Endothelial cell of umbilical vein (primary cell): ENCODE results near the gene RNF19B. TPM values are rescaled to one million over a fixed set of nuclear protein-coding genes. Genes with fewer than 3 reads are reported as not detected.

ENCODE experiments used
- BruUV-seq: library from RNA; stranded (reverse); fragments of 400-500 nt; replicated peaks from 2 replicates; lab custom pipeline; 2021; lab: Mats Ljungman, UMichigan
- CTCF ChIA-PET: fragments of 300-600, 350-600 bp; sonication (Branson Sonifier 250); formaldehyde crosslinking; loops from one replicate; lab custom pipeline; 2021; ENCODE audit warnings: antibody characterized with exemption, inconsistent platforms; lab: Charles Lee
- POLR2A ChIA-PET: fragments of 300-600, 350-600 bp; sonication (Branson Sonifier 250); formaldehyde crosslinking; loops from one replicate; lab custom pipeline; 2021; ENCODE audit warnings: antibody characterized with exemption, inconsistent platforms; lab: Charles Lee
- DNase-seq: peaks from one replicate; pipeline ENCODE4 v3.0.0-alpha.2; 2011; ENCODE audit warnings: low read depth, low spot score
- FAIRE-seq: peaks from 2 replicates; lab custom pipeline; 2011; peaks lifted over from hg19 to GRCh38; lab: Jason Lieb, UNC
- H2AFZ ChIP-seq: 2 replicates; pipeline ENCODE4 v1.6.0; 2012; ENCODE audit warnings: low read depth, low read length, control low read depth, inconsistent platforms
- H3K27ac ChIP-seq: 2 replicates; pipeline ENCODE4 v1.5.1; 2011; ENCODE audit warnings: low read depth, mild to moderate bottlenecking, control low read depth, low read length, moderate library complexity; ENCODE audit not compliant: insufficient read depth
- H3K27me3 ChIP-seq, 2 experiments: 2 replicates each; pipeline versions ENCODE4 v1.6.0 to v1.6.1; 2011; ENCODE audit warnings: low read length in 2 of 2, mixed read lengths in 1 of 2; ENCODE audit not compliant: control insufficient read depth in 2 of 2, insufficient read depth in 2 of 2
- H3K36me3 ChIP-seq, 2 experiments: 2 replicates in 1 of 2; 3 replicates in 1 of 2; pipeline ENCODE4 v1.5.1; 2011; ENCODE audit warnings: low read length in 2 of 2, mild to moderate bottlenecking in 1 of 2, moderate library complexity in 1 of 2; ENCODE audit not compliant: control insufficient read depth in 2 of 2, insufficient read depth in 2 of 2; ENCODE audit errors: extremely low read depth in 1 of 2
- H3K4me1 ChIP-seq: 3 replicates; pipeline ENCODE4 v1.5.1; 2011; ENCODE audit warnings: mild to moderate bottlenecking, low read length; ENCODE audit not compliant: control insufficient read depth, insufficient read depth; ENCODE audit errors: extremely low read depth
- H3K4me2 ChIP-seq: 2 replicates; pipeline ENCODE4 v1.6.1; 2011; ENCODE audit warnings: low read length, control low read depth, mixed read lengths; ENCODE audit not compliant: insufficient read depth
- H3K4me3 ChIP-seq, 3 experiments: fragments of 200-600 bp in 1 of 3; sonication (generic), shearing (Covaris generic) in 1 of 3; replicated peaks in 1 of 3; 2 replicates each; pipeline ENCODE4 v1.5.1; 2011 to 2016; ENCODE audit warnings: control low read depth in 3 of 3, low read length in 3 of 3, mild to moderate bottlenecking in 2 of 3, inconsistent platforms in 1 of 3, low read depth in 1 of 3, moderate library complexity in 1 of 3; ENCODE audit not compliant: insufficient read depth in 1 of 3
- H3K79me2 ChIP-seq: 2 replicates; pipeline ENCODE4 v1.6.0; 2012; ENCODE audit warnings: low read length, inconsistent platforms; ENCODE audit not compliant: control insufficient read depth, insufficient read depth
- H3K9ac ChIP-seq: replicated peaks from 2 replicates; pipeline ENCODE3; 2011; ENCODE audit warnings: low read length, control low read depth; ENCODE audit not compliant: insufficient read depth; ENCODE audit errors: extremely low read depth
- H3K9me1 ChIP-seq: replicated peaks from 3 replicates; pipeline ENCODE4 v1.6.0; 2011; ENCODE audit warnings: mild to moderate bottlenecking, low read length; ENCODE audit not compliant: control insufficient read depth, insufficient read depth; ENCODE audit errors: extremely low read depth
- H3K9me3 ChIP-seq: replicated peaks from 2 replicates; pipeline ENCODE4 v1.5.1; 2012; ENCODE audit warnings: low read length, inconsistent platforms; ENCODE audit not compliant: control insufficient read depth, insufficient read depth
- H4K20me1 ChIP-seq: replicated peaks from 2 replicates; pipeline ENCODE3; 2011; ENCODE audit warnings: mild to moderate bottlenecking, low read length; ENCODE audit not compliant: control insufficient read depth, insufficient read depth; ENCODE audit errors: extremely low read depth
- EZH2 ChIP-seq: IDR thresholded peaks from 2 replicates; pipeline ENCODE4 v1.6.1; 2012; ENCODE audit warnings: borderline replicate concordance, low read depth, mild to moderate bottlenecking, moderate library complexity, low read length, inconsistent platforms; ENCODE audit not compliant: severe bottlenecking
- FOS ChIP-seq: IDR thresholded peaks from 2 replicates; pipeline ENCODE4 v1.6.1; 2011; ENCODE audit warnings: mild to moderate bottlenecking, low read length, moderate library complexity, borderline replicate concordance; ENCODE audit not compliant: insufficient read depth
- GATA2 ChIP-seq: IDR thresholded peaks from 2 replicates; pipeline ENCODE4 v1.7.0; 2011; ENCODE audit warnings: low read depth, mild to moderate bottlenecking, moderate library complexity, mixed read lengths, low read length; ENCODE audit not compliant: insufficient read length, insufficient read depth
- JUN ChIP-seq: IDR thresholded peaks from 2 replicates; pipeline ENCODE4 v1.6.1; 2011; ENCODE audit warnings: borderline replicate concordance, low read depth; ENCODE audit not compliant: insufficient read length, insufficient read depth
- MAX ChIP-seq: IDR thresholded peaks from 2 replicates; pipeline ENCODE4 v1.6.1; 2011; ENCODE audit not compliant: insufficient read depth, insufficient read length
- MYC ChIP-seq: IDR thresholded peaks from one replicate; pipeline ENCODE4 v1.6.1; 2011; ENCODE audit warnings: mild to moderate bottlenecking, low read depth, low read length
- POLR2A ChIP-seq: IDR thresholded peaks from 2 replicates; pipeline ENCODE4 v1.6.1; 2012; ENCODE audit warnings: low read depth, mild to moderate bottlenecking, control low read depth, low read length
- POLR2AphosphoS5 ChIP-seq: IDR thresholded peaks from 2 replicates; pipeline ENCODE4 v1.6.1; 2012; ENCODE audit warnings: low read depth, mild to moderate bottlenecking, control low read depth, low read length, moderate library complexity; ENCODE audit not compliant: insufficient read depth
- dilution Hi-C: fragments of 300-500 bp; cut with MboI; formaldehyde crosslinking; loops from one replicate; pipeline ENCODE4 v1.15.0; 2019; ENCODE audit warnings: low sequenced_read_pairs; ENCODE audit not compliant: extremely low pct_ligation_motif_present
- intact Hi-C: fragments of 100-400 bp; cut with micrococcal nuclease; formaldehyde crosslinking; loops from one replicate; pipeline ENCODE4 v1.10.0; 2022
- polyA plus RNA-seq, 4 experiments: library from polyadenylated mRNA; depleted of rRNA in 3 of 4; stranded (reverse) in 3 of 4; unstranded in 1 of 4; fragments of >200 nt; gene quantifications; 2 replicates each; pipeline versions ENCODE4 v1.2.1 to v1.2.3, GENCODE V29; 2011 to 2012; ENCODE audit warnings: missing spikeins in 1 of 4
- total RNA-seq: library from RNA; stranded (reverse); gene quantifications from 2 replicates; pipeline ENCODE4 v1.2.3, GENCODE V29; 2021
- TF ChIP-seq, protein P1 (sequence below), 2 donors: IDR thresholded peaks; 1 replicate in 1 of 2; 2 replicates in 1 of 2; pipeline ENCODE4 v1.5.1; 2011; ENCODE audit warnings: low read length in 2 of 2, mild to moderate bottlenecking in 2 of 2, moderate library complexity in 2 of 2, control low read depth in 1 of 2, inconsistent platforms in 1 of 2, low read depth in 1 of 2; ENCODE audit not compliant: insufficient read depth in 1 of 2; ENCODE audit errors: extremely low read depth in 1 of 2

RNF19B gene
- total and polyA plus RNA-seq, 2 donors (not counting 3 experiments of a cell fraction or from before 2014, with no cell fraction given) = 19.2 to 25.6 TPM

DNA sequence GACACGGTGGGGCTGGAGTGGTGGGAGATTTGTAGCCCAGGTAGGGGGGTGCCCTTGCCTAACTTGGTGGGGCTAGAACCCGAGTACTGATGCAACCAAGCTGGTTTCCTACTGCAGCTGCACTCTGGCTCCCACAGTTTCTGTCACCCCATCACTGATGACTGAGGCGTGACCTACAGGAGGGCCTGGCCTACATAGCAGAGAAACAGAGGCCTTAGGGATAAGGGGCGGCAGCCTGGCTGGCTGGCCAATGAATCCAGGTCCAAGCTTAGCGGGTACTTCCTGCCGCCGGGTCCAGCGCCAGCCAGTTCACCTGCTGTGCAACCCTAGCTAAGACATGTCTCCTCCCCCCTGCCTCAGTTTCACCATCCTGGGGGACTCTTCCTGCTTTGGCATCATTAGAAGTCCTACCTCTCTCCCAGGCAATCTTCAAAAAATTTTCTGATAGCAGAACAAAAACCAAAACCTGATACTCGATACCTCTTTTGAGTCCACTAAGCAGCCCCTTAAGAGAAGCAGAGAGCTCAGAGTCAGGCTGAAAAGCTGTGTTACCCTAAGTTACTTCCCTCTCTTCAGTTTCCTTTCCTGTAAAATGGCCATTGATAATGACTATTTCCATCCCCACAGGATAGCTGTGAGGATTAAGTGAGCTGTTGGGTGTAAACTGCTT lies 27.3 kb upstream of the RNF19B start:
- no peaks in the 10 kb centered on the region for H3K36me3 ChIP-seq
- no peaks in the 10 kb centered on the region for H3K9me3 ChIP-seq
- FAIRE-seq = no peak
- H3K9me1 ChIP-seq = no peaks in the 10 kb centered on the region
- POLR2A ChIA-PET = interaction anchor here (0.5 to 0.8 kb wide), 3 partner anchors 14 to 65 kb away, joined by 3 to 4 read pairs (median 3); partner anchors contain the start of gene RNF19B
- H3K4me2 ChIP-seq = no peak overlapping the region
- no peaks in the 10 kb centered on the region for H3K27me3 ChIP-seq
- intact Hi-C loops (no loop called here), dilution Hi-C loops (no loop called here)
- no peak overlapping the region for H2AFZ ChIP-seq
- CTCF ChIA-PET = interaction anchor here (0.8 to 4.9 kb wide), 8 partner anchors 9 to 58 kb away, joined by 3 to 28 read pairs (median 5); no protein-coding TSS in a partner anchor
- no peaks in the 10 kb centered on the region for H4K20me1 ChIP-seq
- peaks cover 33% of the 10 kb centered on the region for H3K4me1 ChIP-seq
- no TSS peak for BruUV-seq
- DNase-seq = no peak
- H3K9ac ChIP-seq = no peak overlapping the region
- H3K79me2 ChIP-seq = no peaks in the 10 kb centered on the region
- H3K27ac ChIP-seq = peak overlapping the region; percentile 4
- no peak overlapping the region for H3K4me3 ChIP-seq
- TF ChIP-seq POLR2AphosphoS5 = no peak
- TF ChIP-seq EZH2 = no peak
- no peak for TF ChIP-seq POLR2A
- no peak for TF ChIP-seq FOS
- TF ChIP-seq, protein P1, sequence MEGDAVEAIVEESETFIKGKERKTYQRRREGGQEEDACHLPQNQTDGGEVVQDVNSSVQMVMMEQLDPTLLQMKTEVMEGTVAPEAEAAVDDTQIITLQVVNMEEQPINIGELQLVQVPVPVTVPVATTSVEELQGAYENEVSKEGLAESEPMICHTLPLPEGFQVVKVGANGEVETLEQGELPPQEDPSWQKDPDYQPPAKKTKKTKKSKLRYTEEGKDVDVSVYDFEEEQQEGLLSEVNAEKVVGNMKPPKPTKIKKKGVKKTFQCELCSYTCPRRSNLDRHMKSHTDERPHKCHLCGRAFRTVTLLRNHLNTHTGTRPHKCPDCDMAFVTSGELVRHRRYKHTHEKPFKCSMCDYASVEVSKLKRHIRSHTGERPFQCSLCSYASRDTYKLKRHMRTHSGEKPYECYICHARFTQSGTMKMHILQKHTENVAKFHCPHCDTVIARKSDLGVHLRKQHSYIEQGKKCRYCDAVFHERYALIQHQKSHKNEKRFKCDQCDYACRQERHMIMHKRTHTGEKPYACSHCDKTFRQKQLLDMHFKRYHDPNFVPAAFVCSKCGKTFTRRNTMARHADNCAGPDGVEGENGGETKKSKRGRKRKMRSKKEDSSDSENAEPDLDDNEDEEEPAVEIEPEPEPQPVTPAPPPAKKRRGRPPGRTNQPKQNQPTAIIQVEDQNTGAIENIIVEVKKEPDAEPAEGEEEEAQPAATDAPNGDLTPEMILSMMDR (IDR thresholded peaks at IDR 0.05; ENCODE audit: extremely low read depth in 1 of 2, insufficient read depth in 1 of 2, low read depth in 1 of 2, low read length in 2 of 2) = no peak
- TF ChIP-seq MAX = no peak
- TF ChIP-seq MYC = no peak
- TF ChIP-seq GATA2 = no peak
- TF ChIP-seq JUN = no peak
